SK-N-SH treated with all-trans-retinoic acid at 6 μM for 48 hours (cell line): Measurements from ENCODE around the gene TMUB2.

Experiments
- ATAC-seq: fragments of 200-7000 bp; cut with Tn5 transposase; 3 replicates; pipeline ENCODE4 v1.9.1; 2020; ENCODE audit warnings: mild to moderate bottlenecking, moderate library complexity
- ARNTL ChIP-seq: fragments of 450-650 bp; formaldehyde crosslinking; IDR thresholded peaks from 2 replicates; pipeline ENCODE4 v1.5.0; 2020; ENCODE audit warnings: low read depth, mild to moderate bottlenecking, moderate library complexity, borderline replicate concordance
- BACH2 ChIP-seq: fragments of 250-450 bp; sonication (Bioruptor Pico); IDR thresholded peaks from 2 replicates; pipeline ENCODE4 v1.9.0; 2021; ENCODE audit warnings: mild to moderate bottlenecking, borderline replicate concordance
- CREB5 ChIP-seq: fragments of 250-450 bp; sonication (Bioruptor Pico); IDR thresholded peaks from 2 replicates; pipeline ENCODE4 v1.5.1; 2020; ENCODE audit warnings: low read depth, mild to moderate bottlenecking, moderate library complexity
- CSDC2 ChIP-seq: fragments of 250-450 bp; sonication (Bioruptor Pico); IDR thresholded peaks from 2 replicates; pipeline ENCODE4 v1.5.0; 2020; ENCODE audit warnings: mild to moderate bottlenecking, moderate library complexity
- CSRNP3 ChIP-seq: fragments of 250-450 bp; sonication (Bioruptor Pico); IDR thresholded peaks from 2 replicates; pipeline ENCODE4 v1.5.1; 2021; ENCODE audit warnings: mild to moderate bottlenecking, moderate library complexity
- ESRRG ChIP-seq: fragments of 250-450 bp; sonication (Bioruptor Pico); IDR thresholded peaks from 2 replicates; pipeline ENCODE4 v1.6.1; 2021; ENCODE audit warnings: mild to moderate bottlenecking
- GLIS3 ChIP-seq: fragments of 250-450 bp; sonication (Bioruptor Pico); IDR thresholded peaks from 2 replicates; pipeline ENCODE4 v1.5.0; 2020; ENCODE audit warnings: mild to moderate bottlenecking, moderate library complexity
- ISL1 ChIP-seq: fragments of 250-450 bp; sonication (Bioruptor Pico); IDR thresholded peaks from 2 replicates; pipeline ENCODE4 v2.1.2; 2022; ENCODE audit warnings: mild to moderate bottlenecking, moderate library complexity
- OSR1 ChIP-seq: fragments of 250-450 bp; sonication (Bioruptor Pico); IDR thresholded peaks from 2 replicates; pipeline ENCODE4 v1.8.0; 2022; ENCODE audit warnings: moderate library complexity, mild to moderate bottlenecking, inconsistent platforms
- PATZ1 ChIP-seq: fragments of 250-450 bp; sonication (Bioruptor Pico); IDR thresholded peaks from 2 replicates; pipeline ENCODE4 v1.8.0; 2020; ENCODE audit warnings: mild to moderate bottlenecking, moderate library complexity, borderline replicate concordance
- POU6F1 ChIP-seq: fragments of 250-450 bp; sonication (Bioruptor Pico); IDR thresholded peaks from 2 replicates; pipeline ENCODE4 v1.8.0; 2021; ENCODE audit warnings: low read depth, mild to moderate bottlenecking, moderate library complexity, borderline replicate concordance
- RARB ChIP-seq: fragments of 250-450 bp; sonication (Bioruptor Pico); IDR thresholded peaks from 2 replicates; pipeline ENCODE4 v1.8.0; 2021; ENCODE audit warnings: mild to moderate bottlenecking, moderate library complexity
- SNAI2 ChIP-seq: fragments of 250-450 bp; sonication (Bioruptor Pico); IDR thresholded peaks from 2 replicates; pipeline ENCODE4 v1.5.0; 2020; ENCODE audit warnings: mild to moderate bottlenecking, moderate library complexity
- TCF4 ChIP-seq: fragments of 250-450 bp; sonication (Bioruptor Pico); IDR thresholded peaks from 2 replicates; pipeline ENCODE4 v1.8.0; 2021; ENCODE audit warnings: mild to moderate bottlenecking, moderate library complexity, borderline replicate concordance
- TOX ChIP-seq: fragments of 250-450 bp; sonication (Bioruptor Pico); IDR thresholded peaks from 2 replicates; pipeline ENCODE4 v1.8.0; 2021; ENCODE audit warnings: mild to moderate bottlenecking, moderate library complexity, borderline replicate concordance
- TSHZ2 ChIP-seq: fragments of 250-450 bp; sonication (Bioruptor Pico); IDR thresholded peaks from 2 replicates; pipeline ENCODE4 v1.5.0; 2020; ENCODE audit warnings: mild to moderate bottlenecking, moderate library complexity
- ZC3H10 ChIP-seq: fragments of 250-450 bp; sonication (Bioruptor Pico); IDR thresholded peaks from 2 replicates; pipeline ENCODE4 v1.5.1; 2021; ENCODE audit warnings: mild to moderate bottlenecking, moderate library complexity
- ZFP3 ChIP-seq: fragments of 250-450 bp; sonication (Bioruptor Pico); IDR thresholded peaks from 2 replicates; pipeline ENCODE4 v1.5.0; 2020; ENCODE audit warnings: mild to moderate bottlenecking, moderate library complexity
- ZFP30 ChIP-seq: fragments of 450-650 bp; formaldehyde crosslinking; IDR thresholded peaks from 2 replicates; pipeline ENCODE4 v1.5.0; 2022; ENCODE audit warnings: mild to moderate bottlenecking, moderate library complexity
- ZNF565 ChIP-seq: fragments of 450-650 bp; formaldehyde crosslinking; conservative IDR thresholded peaks from 2 replicates; pipeline ENCODE4 v1.5.0; 2020; ENCODE audit warnings: low read depth, mild to moderate bottlenecking, moderate library complexity
- ZNF70 ChIP-seq: fragments of 450-650 bp; formaldehyde crosslinking; IDR thresholded peaks from 2 replicates; pipeline ENCODE4 v1.5.0; 2020; ENCODE audit warnings: mild to moderate bottlenecking, moderate library complexity
- ZNF8 ChIP-seq: fragments of 450-650 bp; formaldehyde crosslinking; IDR thresholded peaks from 2 replicates; pipeline ENCODE4 v1.5.0; 2020; ENCODE audit warnings: mild to moderate bottlenecking, moderate library complexity

Gene TMUB2

GRCh38 chr17:44216173-44216572, 29.4 kb downstream of the TMUB2 start:
- TF ChIP-seq TOX (CRISPR knock-in tag) (no peak), ISL1 (CRISPR knock-in tag) (no peak), ESRRG (CRISPR knock-in tag) (no peak), ZFP30 (CRISPR knock-in tag) (no peak)
- ATAC-seq: no peak

- TF ChIP-seq ZFP3 (CRISPR knock-in tag) (no peak), ZNF70 (CRISPR knock-in tag) (no peak), ISL1 (CRISPR knock-in tag) (no peak), PATZ1 (CRISPR knock-in tag) (no peak), TOX (CRISPR knock-in tag) (no peak), ZC3H10 (CRISPR knock-in tag) (no peak), CREB5 (CRISPR knock-in tag) (no peak)
- ATAC-seq: no peak
These were observed 29.9 kb downstream of the TMUB2 start for GRCh38 chr17:44216694-44217093.

GRCh38 chr17:44217738-44218343, 31.1 kb downstream of the TMUB2 start:
- no peak for ATAC-seq
- TF ChIP-seq RARB (CRISPR knock-in tag) (no peak), TOX (CRISPR knock-in tag) (no peak), OSR1 (no peak), BACH2 (CRISPR knock-in tag) (no peak), ZC3H10 (CRISPR knock-in tag) (no peak), POU6F1 (CRISPR knock-in tag) (no peak), SNAI2 (CRISPR knock-in tag) (no peak), TCF4 (CRISPR knock-in tag) (no peak), CSRNP3 (CRISPR knock-in tag) (no peak), TSHZ2 (CRISPR knock-in tag) (no peak), PATZ1 (CRISPR knock-in tag) (no peak), ZFP3 (CRISPR knock-in tag) (no peak), ZNF565 (CRISPR knock-in tag) (no peak), ZNF70 (CRISPR knock-in tag) (no peak), ZNF8 (CRISPR knock-in tag) (no peak), CSDC2 (CRISPR knock-in tag) (no peak), GLIS3 (CRISPR knock-in tag) (no peak), ESRRG (CRISPR knock-in tag) (no peak), ARNTL (CRISPR knock-in tag) (no peak), CREB5 (CRISPR knock-in tag) (no peak)
